HepG2 (cell line): ENCODE results near the gene CYP2W1. TPM values are rescaled to one million over a fixed set of nuclear protein-coding genes. Genes with fewer than 3 reads are reported as not detected.

Experiments
- ATAC-seq: fragments of 200-7000 bp; cut with Tn5 transposase; 3 replicates; pipeline ENCODE4 v1.9.1; 2020; ENCODE audit warnings: mild to moderate bottlenecking, moderate library complexity
- BruUV-seq: library from RNA; stranded (reverse); fragments of 400-500 nt; replicated peaks from 2 replicates; lab custom pipeline; 2021; lab: Mats Ljungman, UMichigan
- CTCF ChIA-PET: fragments of 300-600 bp; formaldehyde crosslinking; extraction: SDS; loops from one replicate; lab custom pipeline; 2021; ENCODE audit warnings: low total read pairs, inconsistent platforms, low intra/inter-chr PET ratio; lab: Yijun Ruan, JAX
- POLR2A ChIA-PET: fragments of 350-600 bp; sonication (Branson Sonifier 250); formaldehyde crosslinking; loops from one replicate; lab custom pipeline; 2020; ENCODE audit warnings: antibody characterized with exemption, inconsistent platforms; lab: Yijun Ruan, JAX
- DNase-seq: peaks from one replicate; pipeline ENCODE4 v3.0.0-alpha.2; 2015; ENCODE audit warnings: low spot score
- FAIRE-seq: peaks from 3 replicates; lab custom pipeline; 2011; peaks lifted over from hg19 to GRCh38; lab: Jason Lieb, UNC
- H2AFZ ChIP-seq: one replicate; pipeline ENCODE4 v1.6.1; 2011; ENCODE audit warnings: low read length, inconsistent platforms
- H3K27ac ChIP-seq: fragments of 300-600 bp; 3 replicates; pipeline ENCODE4 v1.8.0; 2011; ENCODE audit warnings: mixed run types, mild to moderate bottlenecking, mixed read lengths, low read length, inconsistent platforms; ENCODE audit not compliant: insufficient read depth; ENCODE audit errors: extremely low read length
- H3K27me3 ChIP-seq, 2 experiments: fragments of 200-600 bp in 1 of 2; 2 replicates in 1 of 2; 3 replicates in 1 of 2; pipeline versions ENCODE4 v1.6.0 to v1.8.0; 2011; ENCODE audit warnings: low read length in 2 of 2, mild to moderate bottlenecking in 2 of 2, moderate library complexity in 2 of 2, inconsistent platforms in 1 of 2; ENCODE audit not compliant: insufficient read depth in 2 of 2, control insufficient read depth in 1 of 2
- H3K36me3 ChIP-seq, 2 experiments: fragments of 200-600 bp in 1 of 2; replicated peaks in 1 of 2; 2 replicates in 1 of 2; 3 replicates in 1 of 2; pipeline versions ENCODE4 v1.5.1 to v1.8.0; 2011; ENCODE audit warnings: low read length in 2 of 2, inconsistent platforms in 1 of 2; ENCODE audit not compliant: insufficient read depth in 2 of 2, control insufficient read depth in 1 of 2
- H3K4me1 ChIP-seq: 2 replicates; pipeline ENCODE4 v1.5.1; 2012; ENCODE audit warnings: low read length, inconsistent platforms; ENCODE audit not compliant: insufficient read depth
- H3K4me2 ChIP-seq: 2 replicates; pipeline ENCODE4 v1.6.0; 2011; ENCODE audit warnings: low read depth, low read length, inconsistent platforms
- H3K4me3 ChIP-seq, 3 experiments: fragments of 200-600 bp in 1 of 3; sonication (generic), shearing (Covaris generic) in 1 of 3; replicated peaks in 1 of 3; 2 replicates each; pipeline ENCODE4 v1.5.1; 2011 to 2016; ENCODE audit warnings: low read length in 3 of 3, inconsistent platforms in 2 of 3, low read depth in 2 of 3, mild to moderate bottlenecking in 2 of 3, control low read depth in 1 of 3, mixed read lengths in 1 of 3; ENCODE audit not compliant: insufficient read depth in 1 of 3
- H3K79me2 ChIP-seq: one replicate; pipeline ENCODE4 v1.6.1; 2011; ENCODE audit warnings: low read length, inconsistent platforms; ENCODE audit not compliant: insufficient read depth
- H3K9ac ChIP-seq: 2 replicates; pipeline ENCODE4 v1.6.0; 2011; ENCODE audit warnings: mild to moderate bottlenecking, low read depth, low read length, inconsistent platforms; ENCODE audit not compliant: insufficient read depth
- H3K9me3 ChIP-seq: 2 replicates; pipeline ENCODE4 v1.5.1; 2012; ENCODE audit warnings: mild to moderate bottlenecking, low read length
- H4K20me1 ChIP-seq: 2 replicates; pipeline ENCODE4 v1.6.0; 2011; ENCODE audit warnings: inconsistent platforms, mild to moderate bottlenecking, low read length, moderate library complexity; ENCODE audit not compliant: insufficient read depth
- CHCHD3 ChIP-seq: sonication (generic); formaldehyde crosslinking; IDR thresholded peaks from 2 replicates; pipeline ENCODE4 v1.8.0; 2022; ENCODE audit warnings: mild to moderate bottlenecking, missing genetic modification reagents, moderate library complexity
- HDAC1 ChIP-seq: sonication (generic); formaldehyde crosslinking; IDR thresholded peaks from 2 replicates; pipeline ENCODE4 v1.5.1; 2020; ENCODE audit warnings: mild to moderate bottlenecking, missing genetic modification reagents
- MTA1 ChIP-seq: sonication (generic); formaldehyde crosslinking; IDR thresholded peaks from 2 replicates; pipeline ENCODE4 v1.4.0; 2020; ENCODE audit warnings: missing genetic modification reagents, mild to moderate bottlenecking, borderline replicate concordance
- MXI1 ChIP-seq: IDR thresholded peaks from 3 replicates; pipeline ENCODE4 v1.6.1; 2012; ENCODE audit warnings: low read depth, low read length, inconsistent platforms, borderline replicate concordance
- MYC ChIP-seq: sonication (generic); formaldehyde crosslinking; IDR thresholded peaks from 2 replicates; pipeline ENCODE4 v1.9.0; 2021; ENCODE audit warnings: missing genetic modification reagents, borderline replicate concordance
- SALL1 ChIP-seq: sonication (generic); formaldehyde crosslinking; IDR thresholded peaks from 2 replicates; pipeline ENCODE4 v1.8.0; 2022; ENCODE audit warnings: mild to moderate bottlenecking, missing genetic modification reagents
- SKI ChIP-seq: fragments of 450-650 bp; IDR thresholded peaks from one replicate; pipeline ENCODE4 v1.6.1; 2018; ENCODE audit warnings: mild to moderate bottlenecking; ENCODE audit not compliant: partially characterized antibody
- STAG1 ChIP-seq: sonication (generic); formaldehyde crosslinking; IDR thresholded peaks from 2 replicates; pipeline ENCODE4 v1.4.0; 2020; ENCODE audit warnings: missing genetic modification reagents
- XRCC5 ChIP-seq: fragments of 200-400 bp; formaldehyde crosslinking; optimal IDR thresholded peaks from 2 replicates; pipeline ENCODE3; 2017; ENCODE audit warnings: mild to moderate bottlenecking, low read length
- YY1 ChIP-seq: IDR thresholded peaks from 2 replicates; pipeline ENCODE4 v1.6.1; 2011; ENCODE audit warnings: low read length, low read depth, moderate library complexity, mild to moderate bottlenecking; ENCODE audit not compliant: insufficient read depth, insufficient replicate concordance
- ZBTB38 ChIP-seq: sonication (generic); formaldehyde crosslinking; IDR thresholded peaks from 2 replicates; pipeline ENCODE4 v1.5.1; 2020; ENCODE audit warnings: mild to moderate bottlenecking, missing genetic modification reagents
- ZSCAN12 ChIP-seq: sonication (generic); formaldehyde crosslinking; IDR thresholded peaks from 2 replicates; pipeline ENCODE4 v1.9.0; 2021; ENCODE audit warnings: mild to moderate bottlenecking, missing genetic modification reagents
- WGBS: methylation state at CpG from one replicate; pipeline ENCODE4 v1.1.6; 2017; ENCODE audit warnings: low lambda C conversion rate; 5-methylcytosine and 5-hydroxymethylcytosine counted together
- in situ Hi-C: cut with HindIII; loops from 2 replicates; pipeline ENCODE4 v1.10.0; 2017; ENCODE audit warnings: low pct_unique_long_range_greater_than_20kb; ENCODE audit not compliant: extremely low pct_ligation_motif_present
- intact Hi-C: fragments of 100-400 bp; cut with micrococcal nuclease; formaldehyde crosslinking; loops from one replicate; pipeline ENCODE4 v1.10.0; 2022; ENCODE audit not compliant: unreplicated experiment
- polyA plus RNA-seq, 8 experiments: library from polyadenylated mRNA; depleted of rRNA in 3 of 8; stranded (reverse) in 7 of 8; unstranded in 1 of 8; fragments of >200 nt; fragmentation: Illumina TruSeq in 4 of 8; extraction: Trizol in 4 of 8; gene quantifications; 2 replicates each; pipeline versions ENCODE4 v1.2.1 to v1.2.3, GENCODE V29; 2011 to 2016; ENCODE audit warnings: low read depth in 4 of 8, missing spikeins in 1 of 8, mixed read lengths in 1 of 8; ENCODE audit not compliant: insufficient read depth in 1 of 8
- total RNA-seq, 5 experiments: library from RNA; depleted of rRNA; stranded (reverse); fragments of >200 nt; fragmentation: Illumina TruSeq; extraction: Trizol; gene quantifications; 2 replicates each; pipeline ENCODE4 v1.2.3, GENCODE V29; 2016; ENCODE audit warnings: low read depth in 1 of 5
- TF ChIP-seq, protein P1 (sequence below): sonication (generic); formaldehyde crosslinking; IDR thresholded peaks from 2 replicates; pipeline ENCODE4 v1.5.0; 2020; ENCODE audit warnings: mild to moderate bottlenecking, missing genetic modification reagents, moderate library complexity
- TF ChIP-seq, protein P2 (sequence below): sonication (generic); formaldehyde crosslinking; IDR thresholded peaks from 2 replicates; pipeline ENCODE4 v1.4.0; 2020; ENCODE audit warnings: missing genetic modification reagents, borderline replicate concordance
- TF ChIP-seq, protein P3 (sequence below): sonication (generic); formaldehyde crosslinking; IDR thresholded peaks from 2 replicates; pipeline ENCODE4 v1.5.1; 2020; ENCODE audit warnings: mild to moderate bottlenecking, missing genetic modification reagents, moderate library complexity

Gene CYP2W1
- total and polyA plus RNA-seq, 2 of the 13 experiments (the other 11 are each of a cell fraction or from before 2014, with no cell fraction given), result 19.5 to 31.7 TPM

DNA sequence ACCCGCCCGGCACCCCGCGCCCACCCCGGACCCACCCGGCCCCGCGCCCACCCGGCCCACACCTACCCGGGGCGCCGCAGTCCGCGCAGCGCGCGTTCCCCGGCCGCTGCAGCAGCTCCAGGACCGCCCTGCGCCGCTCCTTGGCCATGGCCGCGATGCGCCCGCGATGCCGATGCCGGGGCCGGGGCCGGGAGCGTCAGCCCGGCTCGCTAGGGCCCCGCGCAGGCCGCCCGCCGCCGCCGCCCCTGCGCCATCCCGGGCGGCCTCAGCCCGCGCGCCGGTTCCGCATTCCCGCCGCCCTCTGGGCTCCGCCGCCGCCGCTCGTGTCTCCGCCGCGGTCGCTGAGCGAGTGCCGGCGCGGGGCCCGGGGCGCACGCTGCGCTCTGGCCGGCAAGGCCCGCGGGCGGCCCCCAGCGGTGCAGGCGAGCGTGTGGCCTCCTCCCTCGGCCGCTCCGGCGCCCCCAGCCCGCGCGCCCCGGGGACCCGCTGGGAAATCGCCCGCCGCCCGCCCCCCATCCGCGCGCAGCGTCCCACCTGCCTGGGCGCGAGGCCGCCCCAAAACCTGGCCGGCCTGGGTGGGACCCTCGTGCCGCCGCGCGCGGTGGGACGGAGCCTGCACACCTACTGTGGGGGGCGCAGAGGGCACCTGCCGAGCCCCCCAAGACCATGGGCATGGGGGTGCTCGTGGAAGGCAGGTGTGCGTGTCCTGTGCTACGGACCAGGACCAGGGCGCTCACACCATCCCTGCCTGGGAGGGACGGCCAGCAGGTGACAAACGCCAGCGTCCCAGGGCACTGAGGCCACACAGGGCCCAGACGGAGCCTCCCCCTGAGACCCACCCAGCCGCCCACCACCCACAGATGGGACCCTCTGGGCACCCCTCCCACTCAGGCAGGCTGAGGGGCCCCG is 28.4 kb upstream of the CYP2W1 start, which contains the start of gene ADAP1:
Gene ADAP1, minus strand, starts transcription at position 351 of the 909 bp plus-strand sequence. Its CDS starts 203 bp downstream, at position 148.
- no peak for FAIRE-seq
- Histone ChIP-seq H3K9me3 (no peaks in the 10 kb centered on the region), H3K27me3 (no peaks in the 10 kb centered on the region), H3K79me2 (no peaks in the 10 kb centered on the region), H4K20me1 (no peaks in the 10 kb centered on the region), H3K36me3 (no peaks in the 10 kb centered on the region), H3K27ac (no peak within 1 kb of the TSS), H3K4me2 (peak within 1 kb of the TSS; percentile 83), H3K4me3 (peak within 1 kb of the TSS; percentile 59 to 81 (median 76)), H2AFZ (no peak within 1 kb of the TSS), H3K4me1 (peaks cover 60% of the 10 kb centered on the region), H3K9ac (peak within 1 kb of the TSS; percentile 65)
- 67% methylated on average over 1 of the region's 115 CpGs for WGBS
- peak; percentile 7; the same call in 2 of the 3 replicates for ATAC-seq
- in situ Hi-C loops, result no loop called here
- no TSS peak for BruUV-seq
- ChIA-PET CTCF (no interaction called here), POLR2A (interaction anchor here (1.1 to 2.9 kb wide), 5 partner anchors 18 to 38 kb away, joined by 3 to 12 read pairs (median 7); no protein-coding TSS in a partner anchor)
- intact Hi-C loops, result loop anchor here (5.0 to 10.0 kb wide), 3 partner anchors 50 to 140 kb away; partner anchors contain the start of gene GET4
- no peak for DNase-seq
- TF ChIP-seq MYC (CRISPR knock-in tag) (0 out of 2 replicates have a peak, but pooled peaks have one; percentile 18), ZBTB38 (0 out of 2 replicates have a peak, but pooled peaks have one; percentile 53), CHCHD3 (0 out of 2 replicates have a peak, but pooled peaks have one; percentile 62), HDAC1 (CRISPR knock-in tag) (0 out of 2 replicates have a peak, but pooled peaks have one; percentile 30), SKI (peak; percentile 13), ZSCAN12 (CRISPR knock-in tag) (no peak), YY1 (peak; percentile 55), STAG1 (CRISPR knock-in tag) (peak; percentile 51; the same call in 1 of the 2 replicates), XRCC5 (no peak), MTA1 (no peak), SALL1 (CRISPR knock-in tag) (0 out of 2 replicates have a peak, but pooled peaks have one; percentile 6), MXI1 (peak; percentile 58; the same call in 1 of the 3 replicates)
- TF ChIP-seq, protein P1, sequence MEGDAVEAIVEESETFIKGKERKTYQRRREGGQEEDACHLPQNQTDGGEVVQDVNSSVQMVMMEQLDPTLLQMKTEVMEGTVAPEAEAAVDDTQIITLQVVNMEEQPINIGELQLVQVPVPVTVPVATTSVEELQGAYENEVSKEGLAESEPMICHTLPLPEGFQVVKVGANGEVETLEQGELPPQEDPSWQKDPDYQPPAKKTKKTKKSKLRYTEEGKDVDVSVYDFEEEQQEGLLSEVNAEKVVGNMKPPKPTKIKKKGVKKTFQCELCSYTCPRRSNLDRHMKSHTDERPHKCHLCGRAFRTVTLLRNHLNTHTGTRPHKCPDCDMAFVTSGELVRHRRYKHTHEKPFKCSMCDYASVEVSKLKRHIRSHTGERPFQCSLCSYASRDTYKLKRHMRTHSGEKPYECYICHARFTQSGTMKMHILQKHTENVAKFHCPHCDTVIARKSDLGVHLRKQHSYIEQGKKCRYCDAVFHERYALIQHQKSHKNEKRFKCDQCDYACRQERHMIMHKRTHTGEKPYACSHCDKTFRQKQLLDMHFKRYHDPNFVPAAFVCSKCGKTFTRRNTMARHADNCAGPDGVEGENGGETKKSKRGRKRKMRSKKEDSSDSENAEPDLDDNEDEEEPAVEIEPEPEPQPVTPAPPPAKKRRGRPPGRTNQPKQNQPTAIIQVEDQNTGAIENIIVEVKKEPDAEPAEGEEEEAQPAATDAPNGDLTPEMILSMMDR (CRISPR knock-in tag), result peak; percentile 43; the same call in 1 of the 2 replicates
- TF ChIP-seq, protein P2, sequence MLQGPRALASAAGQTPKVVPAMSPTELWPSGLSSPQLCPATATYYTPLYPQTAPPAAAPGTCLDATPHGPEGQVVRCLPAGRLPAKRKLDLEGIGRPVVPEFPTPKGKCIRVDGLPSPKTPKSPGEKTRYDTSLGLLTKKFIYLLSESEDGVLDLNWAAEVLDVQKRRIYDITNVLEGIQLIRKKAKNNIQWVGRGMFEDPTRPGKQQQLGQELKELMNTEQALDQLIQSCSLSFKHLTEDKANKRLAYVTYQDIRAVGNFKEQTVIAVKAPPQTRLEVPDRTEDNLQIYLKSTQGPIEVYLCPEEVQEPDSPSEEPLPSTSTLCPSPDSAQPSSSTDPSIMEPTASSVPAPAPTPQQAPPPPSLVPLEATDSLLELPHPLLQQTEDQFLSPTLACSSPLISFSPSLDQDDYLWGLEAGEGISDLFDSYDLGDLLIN (CRISPR knock-in tag), result no peak
- TF ChIP-seq, protein P3, sequence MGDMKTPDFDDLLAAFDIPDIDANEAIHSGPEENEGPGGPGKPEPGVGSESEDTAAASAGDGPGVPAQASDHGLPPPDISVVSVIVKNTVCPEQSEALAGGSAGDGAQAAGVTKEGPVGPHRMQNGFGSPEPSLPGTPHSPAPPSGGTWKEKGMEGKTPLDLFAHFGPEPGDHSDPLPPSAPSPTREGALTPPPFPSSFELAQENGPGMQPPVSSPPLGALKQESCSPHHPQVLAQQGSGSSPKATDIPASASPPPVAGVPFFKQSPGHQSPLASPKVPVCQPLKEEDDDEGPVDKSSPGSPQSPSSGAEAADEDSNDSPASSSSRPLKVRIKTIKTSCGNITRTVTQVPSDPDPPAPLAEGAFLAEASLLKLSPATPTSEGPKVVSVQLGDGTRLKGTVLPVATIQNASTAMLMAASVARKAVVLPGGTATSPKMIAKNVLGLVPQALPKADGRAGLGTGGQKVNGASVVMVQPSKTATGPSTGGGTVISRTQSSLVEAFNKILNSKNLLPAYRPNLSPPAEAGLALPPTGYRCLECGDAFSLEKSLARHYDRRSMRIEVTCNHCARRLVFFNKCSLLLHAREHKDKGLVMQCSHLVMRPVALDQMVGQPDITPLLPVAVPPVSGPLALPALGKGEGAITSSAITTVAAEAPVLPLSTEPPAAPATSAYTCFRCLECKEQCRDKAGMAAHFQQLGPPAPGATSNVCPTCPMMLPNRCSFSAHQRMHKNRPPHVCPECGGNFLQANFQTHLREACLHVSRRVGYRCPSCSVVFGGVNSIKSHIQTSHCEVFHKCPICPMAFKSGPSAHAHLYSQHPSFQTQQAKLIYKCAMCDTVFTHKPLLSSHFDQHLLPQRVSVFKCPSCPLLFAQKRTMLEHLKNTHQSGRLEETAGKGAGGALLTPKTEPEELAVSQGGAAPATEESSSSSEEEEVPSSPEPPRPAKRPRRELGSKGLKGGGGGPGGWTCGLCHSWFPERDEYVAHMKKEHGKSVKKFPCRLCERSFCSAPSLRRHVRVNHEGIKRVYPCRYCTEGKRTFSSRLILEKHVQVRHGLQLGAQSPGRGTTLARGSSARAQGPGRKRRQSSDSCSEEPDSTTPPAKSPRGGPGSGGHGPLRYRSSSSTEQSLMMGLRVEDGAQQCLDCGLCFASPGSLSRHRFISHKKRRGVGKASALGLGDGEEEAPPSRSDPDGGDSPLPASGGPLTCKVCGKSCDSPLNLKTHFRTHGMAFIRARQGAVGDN, result no peak
